NCI-H2196 (cell line): Measurements from ENCODE around the gene PRKAG1.

ENCODE experiments used
- DNase-seq: peaks from one replicate; lab custom pipeline; 2025; ENCODE audit not compliant: unreplicated experiment; lab: John Stamatoyannopoulos, UW

PRKAG1 gene

GRCh38 chr12:49015196-49015595, 3.4 kb downstream of the PRKAG1 start:
- DNase-seq, result no peak

DNA sequence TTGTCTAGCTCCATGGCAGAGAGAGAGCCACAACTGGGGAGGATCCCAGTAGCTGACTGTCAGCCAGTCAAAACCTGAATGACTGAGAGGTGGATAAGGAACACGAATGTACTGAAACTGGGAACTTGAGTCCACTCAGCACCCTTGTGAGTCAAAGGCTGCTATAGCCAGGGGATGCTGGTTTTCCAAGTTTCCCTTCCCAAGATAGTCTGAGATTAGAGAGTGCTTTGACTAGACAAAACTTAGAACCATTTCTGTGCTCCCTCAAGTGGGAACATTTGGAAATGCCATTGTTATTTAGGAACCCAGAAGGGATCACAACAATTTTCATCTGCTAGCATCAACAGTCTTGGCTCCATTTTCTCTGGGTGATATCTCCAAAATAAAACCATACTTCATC, 4.0 kb downstream of the PRKAG1 start:
- DNase-seq, result no peak

GRCh38 chr12:49013428-49013827, 5.1 kb downstream of the PRKAG1 start:
- no peak for DNase-seq

GRCh38 chr12:49012739-49013138, 5.8 kb downstream of the PRKAG1 start:
- DNase-seq, result no peak

- no peak for DNase-seq
These were observed 8.4 kb downstream of the PRKAG1 start for GRCh38 chr12:49010092-49010668.

- no peak for DNase-seq
These were observed 9.6 kb downstream of the PRKAG1 start for GRCh38 chr12:49008943-49009342.

DNA sequence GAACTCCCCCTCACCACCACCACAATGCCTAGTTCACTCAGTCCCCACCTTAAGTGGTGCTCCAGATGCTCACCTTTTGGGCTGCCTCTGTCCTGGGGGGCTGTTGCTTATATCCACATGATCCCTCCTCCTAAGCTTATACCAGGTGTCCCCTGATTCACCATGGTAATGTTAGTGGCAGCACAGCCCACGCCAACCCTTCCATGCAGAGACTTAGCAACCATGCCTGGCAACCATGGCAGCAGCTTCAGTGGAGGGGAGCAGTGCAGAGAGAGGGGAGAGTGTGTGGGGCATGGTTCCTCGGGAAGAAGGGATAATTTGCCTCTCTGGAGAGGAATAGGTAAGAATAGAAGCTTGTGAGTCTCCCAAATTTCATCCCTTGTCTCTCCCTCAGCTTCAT, 18.2 kb downstream of the PRKAG1 start:
- DNase-seq, result no peak

GRCh38 chr12:48999371-49000131, 19.0 kb downstream of the PRKAG1 start, which contains the start of gene DDN:
DDN (minus strand) TSS chr12:48999375; CDS start chr12:48999287, 88 bp downstream.
- DNase-seq, result peak; percentile 26

GRCh38 chr12:48998497-48999353, 19.9 kb downstream of the PRKAG1 start:
- no peak for DNase-seq

DNA sequence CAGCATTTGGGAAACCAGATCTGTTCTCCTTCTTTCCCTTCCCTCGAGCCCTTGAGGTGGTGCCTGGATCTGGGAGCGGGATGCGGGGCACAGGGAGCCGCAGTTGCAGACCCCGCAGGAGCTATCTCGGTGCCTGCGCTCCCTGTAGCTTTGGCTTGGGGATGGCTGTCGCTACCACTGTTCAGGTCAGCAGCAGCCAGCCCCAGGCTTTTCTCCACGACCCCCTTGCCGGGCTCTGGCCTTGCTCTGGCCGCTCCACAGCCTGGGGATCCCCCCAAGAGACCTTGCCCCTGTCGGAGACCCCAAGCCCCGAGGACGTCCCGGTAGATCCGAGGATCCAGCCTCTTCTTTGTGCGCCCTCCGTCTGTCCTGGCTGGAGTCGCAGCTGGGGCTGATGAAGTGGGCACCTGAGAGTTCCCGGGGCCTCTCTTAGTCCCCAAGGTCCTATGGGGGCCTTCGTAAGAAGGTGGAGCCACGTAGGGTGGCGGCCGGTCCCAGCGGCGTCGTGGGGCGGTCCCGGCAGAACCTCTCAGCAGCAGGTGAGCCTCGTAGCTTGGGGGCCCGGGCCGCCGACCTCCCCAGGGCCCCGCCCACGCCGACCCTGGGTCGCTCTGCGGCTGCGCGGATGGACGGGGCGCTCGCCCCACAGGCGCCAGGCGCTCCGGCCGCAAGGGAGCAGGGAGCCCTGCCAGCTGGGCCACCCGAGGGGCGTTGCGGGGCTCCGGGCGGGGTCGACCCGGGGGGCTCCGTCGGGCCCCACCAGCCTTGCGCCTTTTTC, 20.7 kb downstream of the PRKAG1 start:
- peak; percentile 41 for DNase-seq

DNA sequence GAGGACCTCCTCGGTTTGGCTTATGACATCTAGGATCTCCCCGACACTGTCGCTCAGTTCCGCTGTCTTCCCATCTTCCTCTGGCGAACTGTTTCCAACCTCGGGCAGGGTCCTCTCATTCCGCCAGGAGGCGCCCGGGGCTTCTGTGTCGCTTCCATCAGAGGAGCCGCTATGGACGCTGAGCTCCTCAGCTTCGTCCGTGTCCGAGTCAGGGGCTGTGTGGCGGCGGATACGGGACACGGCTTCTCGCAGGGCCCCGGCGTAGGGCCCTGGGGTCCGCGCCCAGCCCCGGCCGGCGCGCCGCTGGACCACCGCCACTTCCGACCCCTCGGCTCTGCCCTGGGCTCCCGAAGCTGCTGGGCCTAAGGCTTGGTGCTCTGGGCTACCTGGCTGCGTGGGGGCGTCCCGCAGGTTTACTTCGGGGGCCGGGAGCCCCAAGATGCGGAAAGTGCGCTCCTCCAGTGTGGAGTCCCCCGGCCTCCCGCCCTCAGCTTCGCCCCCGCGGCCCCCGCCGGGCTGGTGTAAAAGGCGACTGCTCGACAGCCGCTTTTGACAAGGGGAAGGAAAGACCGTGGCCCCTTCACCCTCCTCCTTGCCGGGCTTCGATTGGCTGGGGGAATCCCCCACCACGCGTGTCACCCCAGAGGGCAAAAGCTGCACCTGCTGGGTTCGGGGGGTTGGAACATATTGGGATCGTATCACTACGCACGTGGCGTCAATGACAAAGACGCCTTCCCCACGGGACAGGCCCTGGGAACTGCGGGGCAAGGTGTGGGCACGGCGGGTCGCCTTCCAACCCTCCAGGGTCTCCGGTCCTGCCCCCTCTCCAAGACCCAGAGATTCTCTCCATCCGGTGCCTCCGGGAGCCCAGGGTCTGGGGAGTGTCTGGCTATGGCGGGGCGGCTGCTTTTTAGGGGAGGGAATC, 21.5 kb downstream of the PRKAG1 start:
- DNase-seq, result no peak

DNA sequence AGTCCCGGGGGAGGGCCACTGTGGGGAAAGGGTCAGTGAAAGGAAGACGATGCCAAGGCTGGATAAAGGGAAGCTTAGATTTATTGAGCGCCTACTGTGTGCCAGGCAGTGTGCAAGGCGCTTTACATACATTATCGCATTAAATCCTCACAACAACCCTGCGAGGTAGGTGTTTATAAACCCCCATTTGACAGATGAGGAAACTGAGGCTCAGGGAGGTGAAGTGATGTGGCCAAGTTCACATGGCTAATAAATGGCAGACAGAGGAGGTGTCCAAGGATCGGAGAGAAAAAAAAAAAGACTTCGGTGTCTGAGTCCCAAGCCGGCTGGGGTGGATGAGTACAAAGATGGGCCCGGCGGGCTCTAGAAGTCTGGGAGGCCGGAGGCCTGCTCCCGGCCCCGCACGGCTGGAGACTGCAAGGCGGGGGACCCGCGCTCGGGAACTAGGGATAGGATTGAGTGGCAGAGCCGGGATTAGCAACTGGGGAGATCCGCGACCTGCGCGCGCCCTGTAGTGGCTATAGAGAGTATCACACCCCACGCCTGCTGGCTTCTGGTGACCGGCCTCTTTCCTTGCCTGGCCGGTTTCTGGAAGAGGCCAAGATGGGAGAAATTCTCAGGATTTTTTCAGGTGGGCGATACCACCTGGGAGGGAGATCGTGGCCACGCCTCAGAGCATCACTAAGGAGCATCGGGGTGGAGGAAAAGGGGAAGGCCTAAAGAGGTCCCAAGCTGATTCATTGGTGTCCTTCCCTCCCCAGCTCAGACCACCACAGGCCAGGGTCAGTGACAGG, 23.3 kb downstream of the PRKAG1 start:
- DNase-seq, result peak; percentile 77

- DNase-seq, result no peak
These were observed 24.1 kb downstream of the PRKAG1 start for GRCh38 chr12:48994224-48995085.

- no peak for DNase-seq
These were observed 24.8 kb downstream of the PRKAG1 start for GRCh38 chr12:48993787-48994186.

DNA sequence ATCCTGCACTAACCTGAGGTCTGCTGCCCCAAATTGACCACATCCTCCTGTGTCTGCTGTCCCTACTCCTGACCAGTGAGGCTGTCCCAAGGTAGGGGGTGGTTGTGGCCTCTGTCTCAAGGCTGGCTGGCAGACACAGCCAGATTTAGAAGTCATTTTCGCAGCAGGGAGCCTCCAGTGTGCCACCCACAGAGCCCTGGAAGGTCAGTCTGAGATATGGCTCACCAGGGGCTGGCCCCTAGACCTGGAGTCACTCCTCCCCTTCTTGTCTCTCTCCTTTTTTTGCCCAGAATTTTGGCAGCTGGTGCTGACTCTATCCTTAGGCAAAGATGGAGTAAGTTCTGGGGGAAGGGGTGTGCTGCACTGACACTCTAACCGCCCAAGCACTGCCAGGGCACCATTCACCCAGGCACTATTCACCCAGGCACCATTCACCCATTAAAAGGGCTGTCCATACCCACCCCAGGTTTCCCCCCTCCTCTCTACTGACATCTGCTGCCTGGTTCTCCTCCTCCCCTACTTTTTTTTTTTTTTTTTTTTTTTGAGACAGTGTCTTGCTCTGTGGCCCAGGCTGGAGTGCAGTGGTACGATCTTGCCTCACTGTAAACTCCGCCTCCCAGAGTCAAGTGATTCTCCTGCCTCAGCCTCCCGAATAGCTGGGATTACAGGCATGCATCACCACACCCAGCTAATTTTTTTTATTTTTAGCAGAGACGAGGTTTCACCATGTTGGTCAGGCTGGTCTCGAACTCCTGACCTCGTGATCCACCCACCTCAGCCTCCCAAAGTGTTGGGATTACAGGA, 27.1 kb downstream of the PRKAG1 start:
- DNase-seq, result no peak

DNA sequence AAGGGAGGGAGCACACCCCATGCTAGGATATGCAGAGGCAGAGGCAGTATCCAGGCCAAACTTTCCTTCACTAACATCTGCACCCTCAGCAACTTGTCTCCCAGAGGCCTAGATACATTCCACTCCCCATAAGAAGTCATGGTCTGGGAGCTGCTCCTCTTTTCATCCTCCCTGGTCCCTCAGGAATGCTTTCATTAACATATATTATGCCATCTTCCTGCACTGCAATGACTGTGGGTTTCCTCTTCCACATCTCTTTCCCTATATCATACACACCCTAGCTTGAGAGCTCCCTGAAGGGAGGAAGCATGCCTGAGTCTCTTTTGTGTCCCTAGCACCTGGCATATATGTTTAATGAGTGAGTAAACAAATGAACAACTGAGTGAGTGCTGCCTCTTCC, 28.0 kb downstream of the PRKAG1 start:
- no peak for DNase-seq

GRCh38 chr12:48988030-48988649, 30.4 kb downstream of the PRKAG1 start:
- peak; percentile 81 for DNase-seq
